ENCODE measurements around the gene THSD1. TPM values are rescaled to one million over a fixed set of nuclear protein-coding genes. Genes with fewer than 3 reads are reported as not detected.

Gene THSD1
- total RNA-seq, 1 experiment from 2014 or later = 3.3 TPM

DNA sequence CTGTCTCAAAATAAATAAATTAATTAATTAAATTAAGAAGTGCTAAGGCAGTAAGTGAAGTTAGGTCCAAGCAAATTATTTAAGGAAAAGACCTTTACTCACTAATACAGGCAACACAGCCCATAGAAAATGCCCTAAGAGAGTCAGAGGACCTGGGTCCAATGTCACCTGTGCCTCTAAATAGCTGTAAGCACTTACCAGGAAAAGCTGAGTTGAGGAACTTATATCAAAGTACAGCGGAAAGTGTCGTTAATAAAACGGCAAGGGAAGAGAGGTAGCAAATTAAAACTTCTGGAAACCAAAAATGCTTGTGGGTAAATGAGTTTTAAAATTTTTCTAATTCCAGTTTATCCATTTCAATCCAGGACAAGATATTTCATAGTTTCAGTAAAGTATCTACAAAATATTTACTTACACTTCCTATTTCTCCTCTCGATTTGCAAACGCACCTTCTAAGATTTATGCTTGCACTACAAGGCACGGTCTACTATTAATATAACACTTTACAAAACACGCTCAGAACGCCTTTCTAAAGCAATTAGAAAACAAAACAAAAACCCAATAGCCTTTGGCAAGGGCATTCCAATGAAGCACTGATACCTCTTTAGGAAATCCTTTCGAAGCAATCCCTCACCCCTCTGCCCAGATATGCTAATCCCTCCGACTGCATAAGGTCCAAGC lies 43.5 kb upstream of the THSD1 start:
- TF ChIP-seq SIN3A (IDR thresholded peaks at IDR 0.05; ENCODE audit: borderline replicate concordance, insufficient read depth, low read depth, low read length) (no peak), POLR2AphosphoS5 (IDR thresholded peaks at IDR 0.05; ENCODE audit: low read depth, low read length) (no peak), CTCF (IDR thresholded peaks at IDR 0.05) (no peak), TCF7L2 (IDR thresholded peaks at IDR 0.05; ENCODE audit: low read depth, low read length) (no peak)
- TF ChIP-seq, protein P1, sequence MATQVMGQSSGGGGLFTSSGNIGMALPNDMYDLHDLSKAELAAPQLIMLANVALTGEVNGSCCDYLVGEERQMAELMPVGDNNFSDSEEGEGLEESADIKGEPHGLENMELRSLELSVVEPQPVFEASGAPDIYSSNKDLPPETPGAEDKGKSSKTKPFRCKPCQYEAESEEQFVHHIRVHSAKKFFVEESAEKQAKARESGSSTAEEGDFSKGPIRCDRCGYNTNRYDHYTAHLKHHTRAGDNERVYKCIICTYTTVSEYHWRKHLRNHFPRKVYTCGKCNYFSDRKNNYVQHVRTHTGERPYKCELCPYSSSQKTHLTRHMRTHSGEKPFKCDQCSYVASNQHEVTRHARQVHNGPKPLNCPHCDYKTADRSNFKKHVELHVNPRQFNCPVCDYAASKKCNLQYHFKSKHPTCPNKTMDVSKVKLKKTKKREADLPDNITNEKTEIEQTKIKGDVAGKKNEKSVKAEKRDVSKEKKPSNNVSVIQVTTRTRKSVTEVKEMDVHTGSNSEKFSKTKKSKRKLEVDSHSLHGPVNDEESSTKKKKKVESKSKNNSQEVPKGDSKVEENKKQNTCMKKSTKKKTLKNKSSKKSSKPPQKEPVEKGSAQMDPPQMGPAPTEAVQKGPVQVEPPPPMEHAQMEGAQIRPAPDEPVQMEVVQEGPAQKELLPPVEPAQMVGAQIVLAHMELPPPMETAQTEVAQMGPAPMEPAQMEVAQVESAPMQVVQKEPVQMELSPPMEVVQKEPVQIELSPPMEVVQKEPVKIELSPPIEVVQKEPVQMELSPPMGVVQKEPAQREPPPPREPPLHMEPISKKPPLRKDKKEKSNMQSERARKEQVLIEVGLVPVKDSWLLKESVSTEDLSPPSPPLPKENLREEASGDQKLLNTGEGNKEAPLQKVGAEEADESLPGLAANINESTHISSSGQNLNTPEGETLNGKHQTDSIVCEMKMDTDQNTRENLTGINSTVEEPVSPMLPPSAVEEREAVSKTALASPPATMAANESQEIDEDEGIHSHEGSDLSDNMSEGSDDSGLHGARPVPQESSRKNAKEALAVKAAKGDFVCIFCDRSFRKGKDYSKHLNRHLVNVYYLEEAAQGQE (IDR thresholded peaks at IDR 0.05; ENCODE audit: insufficient read depth in 1 of 2, low read depth in 2 of 2, low read length in 1 of 2) = no peak
- ChIA-PET CTCF (no interaction called here), POLR2A (no interaction called here)
- BruUV-seq (replicated peaks) = TSS peak; percentile 73
- Histone ChIP-seq H3K4me1 (ENCODE audit: control insufficient read depth, insufficient read depth, low read length) (peaks cover 21% of the 10 kb centered on the region), H3K27ac (ENCODE audit: low read length) (peak overlapping the region; percentile 91), H3K27me3 (ENCODE audit: control insufficient read depth, insufficient read depth, low read length) (no peaks in the 10 kb centered on the region), H3K4me3 (ENCODE audit: low read depth in 2 of 2, low read length in 2 of 2) (peak overlapping the region; percentile 79 to 86), H3K36me3 (ENCODE audit: control insufficient read depth, insufficient read depth, low read length) (no peaks in the 10 kb centered on the region), H3K9me3 (ENCODE audit: control insufficient read depth, insufficient read depth, low read depth, low read length) (no peaks in the 10 kb centered on the region)
- ATAC-seq (no peak), DNase-seq (ENCODE audit: low read depth, low spot score) (no peak)
- in situ Hi-C loops (cut with HindIII; ENCODE audit: low pct_unique_long_range_greater_than_20kb, low sequenced_read_pairs) = no loop called here
- intact Hi-C loops (cut with micrococcal nuclease; ENCODE audit: unreplicated experiment) = loop anchor here (2.0 kb wide), 1 partner anchor 105 kb away; no protein-coding TSS in a partner anchor

DNA sequence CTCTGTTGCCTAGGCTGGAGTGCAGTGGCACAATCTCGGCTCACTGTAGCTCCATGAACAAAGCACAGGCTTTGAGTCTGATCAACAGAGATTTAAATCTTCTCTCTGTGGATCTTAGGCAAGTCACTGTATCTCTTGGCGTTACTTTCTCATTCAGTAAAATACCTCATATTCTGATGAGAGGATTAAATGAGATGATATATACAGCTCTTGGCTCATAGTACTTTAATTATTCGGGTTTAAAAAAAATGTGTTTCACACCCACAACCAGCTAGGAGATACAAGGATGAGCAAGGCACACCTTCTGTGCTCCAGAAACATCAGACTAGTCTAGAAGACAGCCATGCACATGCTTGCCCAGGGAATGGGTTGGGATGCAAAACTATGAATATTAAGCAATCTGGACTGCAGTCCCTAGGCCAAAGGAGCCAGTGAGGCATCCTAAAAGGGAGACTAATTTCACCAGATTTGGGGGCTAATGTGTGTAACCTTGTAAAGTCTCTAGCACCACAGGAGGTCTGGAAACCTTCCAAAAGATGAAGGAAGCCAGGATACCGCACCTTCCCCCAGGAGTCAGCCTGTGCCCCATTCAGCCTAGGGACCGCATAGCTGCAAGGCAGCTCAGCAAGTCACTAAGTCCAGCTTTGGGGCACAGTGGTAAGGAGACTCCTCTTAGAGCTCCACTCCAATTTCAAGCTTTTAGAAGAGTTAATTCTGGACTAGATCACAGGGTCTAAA lies 42.0 kb upstream of the THSD1 start:
- in situ Hi-C loops (cut with HindIII; ENCODE audit: low pct_unique_long_range_greater_than_20kb, low sequenced_read_pairs) (no loop called here), intact Hi-C loops (cut with micrococcal nuclease; ENCODE audit: unreplicated experiment) (no loop called here)
- ATAC-seq (no peak), DNase-seq (ENCODE audit: low read depth, low spot score) (no peak)
- H3K4me1 ChIP-seq (ENCODE audit: control insufficient read depth, insufficient read depth, low read length) = peaks cover 9% of the 10 kb centered on the region
- BruUV-seq (replicated peaks) = no TSS peak
- CTCF ChIA-PET = no interaction called here
- H3K27ac ChIP-seq (ENCODE audit: low read length) = no peak overlapping the region
- H3K4me3 ChIP-seq (ENCODE audit: low read depth in 2 of 2, low read length in 2 of 2) = 0 out of 4 replicates have a peak overlapping the region, but pooled peaks of 1 of the 2 experiments have one; percentile 11
- H3K27me3 ChIP-seq (ENCODE audit: control insufficient read depth, insufficient read depth, low read length) = no peaks in the 10 kb centered on the region
- TF ChIP-seq CTCF (IDR thresholded peaks at IDR 0.05) = no peak
- TF ChIP-seq POLR2AphosphoS5 (IDR thresholded peaks at IDR 0.05; ENCODE audit: low read depth, low read length) = no peak
- H3K36me3 ChIP-seq (ENCODE audit: control insufficient read depth, insufficient read depth, low read length) = no peaks in the 10 kb centered on the region
- H3K9me3 ChIP-seq (ENCODE audit: control insufficient read depth, insufficient read depth, low read depth, low read length) = no peaks in the 10 kb centered on the region
- POLR2A ChIA-PET = no interaction called here
